ENCODE data around the gene CPNE1.

Gene CPNE1

DNA sequence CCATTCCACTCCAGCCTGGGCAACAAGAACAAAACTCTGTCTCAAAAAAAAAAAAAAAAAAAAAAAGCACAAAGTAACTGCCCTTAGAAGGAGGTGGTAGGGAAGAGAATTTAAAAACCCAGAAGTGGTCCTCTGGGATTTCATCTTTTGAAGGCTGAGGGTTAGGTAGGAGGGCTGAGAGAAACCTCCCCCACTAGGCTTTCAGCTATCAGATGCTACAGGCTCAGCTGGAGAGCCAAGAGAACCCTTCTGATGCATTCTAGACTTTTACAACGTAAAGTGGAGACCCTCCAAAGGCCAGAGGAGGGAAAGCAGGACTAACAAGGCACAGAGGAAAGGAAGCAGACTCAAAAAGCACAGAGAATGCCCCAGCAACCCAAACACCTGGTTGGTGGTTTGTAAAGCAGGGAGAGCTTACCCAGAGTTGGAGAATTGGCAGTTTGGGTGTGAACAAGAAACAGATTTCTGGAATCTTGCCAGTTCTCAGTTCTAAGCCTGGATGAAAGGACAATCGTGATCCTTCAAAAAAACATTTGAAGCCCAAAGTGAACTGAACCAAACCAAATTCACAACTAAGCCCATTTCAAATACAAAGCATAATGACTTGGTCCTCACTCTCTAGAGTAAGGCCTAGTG is 72.2 kb downstream of the CPNE1 start:
- DNase-seq (ENCODE audit: extremely low spot score) = no peak

DNA sequence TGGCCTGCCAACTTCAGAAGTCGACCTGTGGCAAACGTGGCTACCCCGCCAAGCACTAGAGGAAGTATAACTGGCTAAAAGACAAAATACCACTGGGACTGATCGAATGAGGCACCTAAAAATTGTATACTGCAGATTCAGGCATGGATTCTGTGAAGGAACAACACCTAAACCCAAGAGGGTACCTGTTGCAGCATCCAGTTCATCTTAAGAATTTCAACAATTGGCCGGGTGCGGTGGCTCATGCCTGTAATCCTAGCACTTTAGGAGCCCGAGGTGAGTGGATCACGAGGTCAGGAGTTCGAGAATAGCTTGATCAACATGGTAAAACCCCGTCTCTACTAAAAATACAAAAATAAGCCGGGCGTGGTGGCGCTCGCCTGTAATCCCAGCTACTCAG is 76.3 kb downstream of the CPNE1 start:
- ChIA-PET POLR2A (interaction anchor here (0.6 kb wide), 1 partner anchor 10 kb away, joined by 3 read pairs; no protein-coding TSS in a partner anchor), CTCF (interaction anchor here (1.1 to 1.7 kb wide), 3 partner anchors 10 to 31 kb away, joined by 4 to 5 read pairs (median 4); no protein-coding TSS in a partner anchor)
- TF ChIP-seq, protein P1, sequence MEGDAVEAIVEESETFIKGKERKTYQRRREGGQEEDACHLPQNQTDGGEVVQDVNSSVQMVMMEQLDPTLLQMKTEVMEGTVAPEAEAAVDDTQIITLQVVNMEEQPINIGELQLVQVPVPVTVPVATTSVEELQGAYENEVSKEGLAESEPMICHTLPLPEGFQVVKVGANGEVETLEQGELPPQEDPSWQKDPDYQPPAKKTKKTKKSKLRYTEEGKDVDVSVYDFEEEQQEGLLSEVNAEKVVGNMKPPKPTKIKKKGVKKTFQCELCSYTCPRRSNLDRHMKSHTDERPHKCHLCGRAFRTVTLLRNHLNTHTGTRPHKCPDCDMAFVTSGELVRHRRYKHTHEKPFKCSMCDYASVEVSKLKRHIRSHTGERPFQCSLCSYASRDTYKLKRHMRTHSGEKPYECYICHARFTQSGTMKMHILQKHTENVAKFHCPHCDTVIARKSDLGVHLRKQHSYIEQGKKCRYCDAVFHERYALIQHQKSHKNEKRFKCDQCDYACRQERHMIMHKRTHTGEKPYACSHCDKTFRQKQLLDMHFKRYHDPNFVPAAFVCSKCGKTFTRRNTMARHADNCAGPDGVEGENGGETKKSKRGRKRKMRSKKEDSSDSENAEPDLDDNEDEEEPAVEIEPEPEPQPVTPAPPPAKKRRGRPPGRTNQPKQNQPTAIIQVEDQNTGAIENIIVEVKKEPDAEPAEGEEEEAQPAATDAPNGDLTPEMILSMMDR (IDR thresholded peaks at IDR 0.05; ENCODE audit: control extremely low read depth, extremely low read depth, low read depth, missing control alignments) = no peak
- no peak for DNase-seq (ENCODE audit: extremely low spot score)

More for the DNA sequence above, 72.2 kb downstream of the CPNE1 start:
- POLR2A ChIA-PET = interaction anchor here (0.6 to 1.2 kb wide), 3 partner anchors 87 to 114 kb away, joined by 3 to 8 read pairs (median 4); partner anchors contain the start of genes NFS1 and ROMO1
- TF ChIP-seq, protein P1 (IDR thresholded peaks at IDR 0.05; ENCODE audit: control extremely low read depth, extremely low read depth, low read depth, missing control alignments) = no peak
- CTCF ChIA-PET = interaction anchor here (0.9 kb wide), 1 partner anchor 9 kb away, joined by 3 read pairs; no protein-coding TSS in a partner anchor

DNA sequence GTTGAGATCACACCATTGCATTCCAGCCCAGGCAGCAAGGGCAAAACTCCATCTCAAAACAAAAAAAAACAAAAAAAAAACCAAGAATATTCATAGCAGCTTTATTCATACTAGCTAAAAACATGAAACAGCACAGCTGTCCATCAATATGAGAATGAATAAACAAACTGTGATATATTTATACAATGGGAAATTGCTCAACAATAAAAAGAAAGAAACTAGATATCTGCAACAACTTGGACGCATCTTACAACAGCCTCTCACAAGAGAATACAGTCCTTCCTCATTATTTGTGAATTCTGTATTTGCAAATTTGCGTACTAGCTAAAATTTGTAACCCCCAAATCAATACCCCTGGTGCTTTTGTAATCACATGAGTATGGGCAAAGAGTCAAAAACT is 77.3 kb downstream of the CPNE1 start:
- CTCF ChIA-PET = interaction anchor here (0.8 to 1.7 kb wide), 3 partner anchors 9 to 32 kb away, joined by 3 to 4 read pairs (median 3); no protein-coding TSS in a partner anchor
- TF ChIP-seq, protein P1 (IDR thresholded peaks at IDR 0.05; ENCODE audit: control extremely low read depth, extremely low read depth, low read depth, missing control alignments) = no peak
- POLR2A ChIA-PET = no interaction called here

DNA sequence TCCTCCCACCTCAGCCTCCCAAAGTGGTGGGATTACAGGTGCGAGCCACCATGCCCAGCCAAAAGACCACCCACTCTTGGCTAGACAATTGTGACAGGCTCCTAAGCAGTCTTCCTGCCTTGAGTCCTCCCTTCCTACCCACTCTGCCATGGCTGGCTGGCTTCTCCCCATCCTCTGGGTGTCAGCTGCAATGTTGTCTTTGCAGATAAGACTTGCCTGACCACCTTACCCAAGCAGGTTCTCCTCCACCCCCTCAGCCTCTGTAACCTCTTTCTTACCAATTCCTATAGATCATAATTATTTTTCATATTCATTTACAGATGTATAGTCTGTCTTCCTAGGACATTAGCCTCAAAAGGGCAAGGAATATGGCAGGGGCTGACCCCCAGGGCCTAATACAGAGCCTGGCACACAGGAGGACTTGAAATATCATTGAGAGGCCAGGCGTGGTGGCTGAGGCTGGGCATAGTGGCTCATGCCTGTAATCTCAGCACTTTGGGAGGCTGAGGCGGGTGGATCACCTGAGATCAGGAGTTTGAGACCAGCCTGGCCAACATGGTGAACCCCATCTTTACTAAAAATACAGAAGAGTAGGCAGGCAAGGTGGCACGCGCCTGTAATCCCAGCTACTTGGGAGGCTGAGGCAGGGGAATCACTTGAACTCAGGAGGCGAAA is 77.8 kb downstream of the CPNE1 start:
- CTCF ChIA-PET = interaction anchor here (0.8 kb wide), 2 partner anchors 11 to 33 kb away, joined by 3 read pairs; no protein-coding TSS in a partner anchor
- TF ChIP-seq, protein P1 (IDR thresholded peaks at IDR 0.05; ENCODE audit: control extremely low read depth, extremely low read depth, low read depth, missing control alignments) = no peak
- POLR2A ChIA-PET = no interaction called here
- DNase-seq (ENCODE audit: extremely low spot score) = no peak

More for the DNA sequence above, 77.3 kb downstream of the CPNE1 start:
- DNase-seq (ENCODE audit: extremely low spot score) = no peak

DNA sequence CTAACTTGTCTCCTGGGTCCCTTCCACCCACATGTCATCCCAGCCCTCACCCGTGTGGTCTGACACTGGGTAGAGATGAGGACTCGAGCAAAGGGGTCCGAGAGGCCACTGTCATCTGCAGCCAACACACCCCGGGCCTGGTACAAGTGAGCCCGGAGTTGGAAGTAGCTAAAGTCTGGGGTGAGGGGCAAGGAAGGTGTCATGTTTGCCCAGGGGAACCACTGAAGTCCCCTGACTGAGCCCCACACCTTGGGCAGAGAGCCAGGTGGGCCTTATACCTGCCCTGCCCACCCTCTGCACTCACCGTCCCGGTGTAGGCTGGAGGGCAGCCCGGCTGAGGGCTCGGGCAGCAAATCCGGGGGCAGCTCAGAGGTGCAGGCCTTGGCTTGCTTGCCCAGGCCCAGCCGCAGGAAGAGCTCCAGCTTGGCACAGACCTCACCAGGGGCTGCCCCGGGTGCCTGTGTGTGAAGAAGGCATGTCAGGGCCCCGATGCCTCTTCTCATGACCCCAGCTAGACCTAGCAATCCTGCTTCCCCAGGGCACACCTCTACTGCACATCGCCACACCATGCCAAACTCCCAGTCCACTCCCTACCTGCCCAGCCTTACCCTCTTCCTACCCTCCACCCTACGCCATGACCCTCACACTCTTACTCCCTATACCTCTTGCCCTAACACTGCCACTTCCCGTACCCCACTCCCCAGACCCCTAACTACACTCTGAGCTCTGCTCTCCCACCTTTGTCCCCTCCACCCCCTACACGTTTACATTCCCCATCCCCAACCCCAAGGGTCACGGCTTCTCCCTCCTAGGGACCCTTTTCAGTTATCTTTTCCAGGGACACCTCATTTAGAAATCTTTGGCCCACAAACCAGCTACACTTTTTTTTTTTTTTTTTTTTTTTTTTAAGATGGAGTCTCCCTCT is 80.8 kb downstream of the CPNE1 start:
- ChIA-PET CTCF (interaction anchor here (1.2 to 1.8 kb wide), 2 partner anchors 19 to 34 kb away, joined by 3 to 6 read pairs; no protein-coding TSS in a partner anchor), POLR2A (no interaction called here)
- TF ChIP-seq, protein P1 (IDR thresholded peaks at IDR 0.05; ENCODE audit: control extremely low read depth, extremely low read depth, low read depth, missing control alignments) = no peak
- DNase-seq (ENCODE audit: extremely low spot score) = no peak

Data from GM10248 (cell line).